Natural killer cell (primary cell): Measurements from ENCODE around the gene TMEFF1. TPM values are rescaled to one million over a fixed set of nuclear protein-coding genes. Genes with fewer than 3 reads are reported as not detected.
"Not testable (repeated sequence)": the region's sequence is repeated elsewhere in the genome, so short reads cannot be mapped to it uniquely, and the experiment has no call there.

ENCODE experiments used
- ATAC-seq, 3 donors: fragments of 150-1000 bp in 2 of 3; fragments of 200-7000 bp in 1 of 3; cut with Tn5 transposase; 1 replicate in 1 of 3; 2 replicates in 2 of 3; pipeline ENCODE4 v1.10.0; 2021; ENCODE audit warnings: mild to moderate bottlenecking in 2 of 3, moderate library complexity in 2 of 3
- DNase-seq, 2 donors: peaks; one replicate each; pipeline versions ENCODE4 v3.0.0 to v3.0.0-alpha.2; 2013 to 2021; ENCODE audit warnings: mixed read lengths in 1 of 2
- H3K27ac ChIP-seq: one replicate; pipeline ENCODE4 v1.5.1; 2013; ENCODE audit warnings: mild to moderate bottlenecking, low read length
- H3K27me3 ChIP-seq: one replicate; pipeline ENCODE4 v1.6.1; 2013; ENCODE audit warnings: low read length; ENCODE audit not compliant: control insufficient read depth, insufficient read depth
- H3K36me3 ChIP-seq: one replicate; pipeline ENCODE4 v1.6.1; 2013; ENCODE audit warnings: low read length; ENCODE audit not compliant: control insufficient read depth, insufficient read depth
- H3K4me1 ChIP-seq: one replicate; pipeline ENCODE4 v1.6.1; 2013; ENCODE audit warnings: low read length; ENCODE audit not compliant: control insufficient read depth, insufficient read depth
- H3K4me3 ChIP-seq: one replicate; pipeline ENCODE4 v1.5.1; 2013; ENCODE audit warnings: low read length
- H3K9me3 ChIP-seq: one replicate; pipeline ENCODE4 v1.6.1; 2013; ENCODE audit warnings: low read length; ENCODE audit not compliant: control insufficient read depth, insufficient read depth
- H3K27ac Mint-ChIP-seq, 2 donors: one replicate each; pipeline ENCODE4 v1.8.0; 2022; ENCODE audit warnings: mild to moderate bottlenecking in 2 of 2, mixed read lengths in 2 of 2, moderate library complexity in 1 of 2
- H3K27me3 Mint-ChIP-seq, 2 donors: one replicate each; pipeline ENCODE4 v1.8.0; 2022; ENCODE audit warnings: low read depth in 2 of 2, mixed read lengths in 2 of 2
- H3K36me3 Mint-ChIP-seq: one replicate; pipeline ENCODE4 v1.8.0; 2022; ENCODE audit warnings: mixed read lengths
- H3K4me1 Mint-ChIP-seq, 2 donors: one replicate each; pipeline ENCODE4 v1.8.0; 2022; ENCODE audit warnings: mixed read lengths in 2 of 2
- H3K4me3 Mint-ChIP-seq: one replicate; pipeline ENCODE4 v1.8.0; 2022; ENCODE audit warnings: mild to moderate bottlenecking, moderate library complexity, mixed read lengths
- H3K9me3 Mint-ChIP-seq, 2 donors: one replicate each; pipeline ENCODE4 v1.8.0; 2022; ENCODE audit warnings: mixed read lengths in 2 of 2
- CTCF ChIP-seq: fragments of 200-600 bp; IDR thresholded peaks from one replicate; pipeline ENCODE4 v1.8.0; 2022; ENCODE audit warnings: antibody characterized with exemption
- WGBS: methylation state at CpG from one replicate; pipeline ENCODE4 v1.1.7; 2013; ENCODE audit warnings: missing lambda C conversion rate; ENCODE audit not compliant: insufficient coverage; 5-methylcytosine and 5-hydroxymethylcytosine counted together
- intact Hi-C: fragments of 100-400 bp; cut with micrococcal nuclease; formaldehyde crosslinking; loops from one replicate; pipeline ENCODE4 v1.14.2; 2022
- total RNA-seq, 4 donors: library from RNA; stranded (reverse); fragments of 120-200 nt in 1 of 4; gene quantifications; one replicate each; pipeline versions ENCODE4 v1.2.3 to v1.2.4, GENCODE V29; 2013 to 2022

Gene TMEFF1
- total RNA-seq, 3 donors from 2014 or later (not counting 1 experiment from before 2014, with no cell fraction given): 0.18 TPM; not detected in 2

GRCh38 chr9:100437860-100438805 lies 34.8 kb upstream of the TMEFF1 start:
- Mint-ChIP-seq H3K27me3 (no peaks in the 10 kb centered on the region), H3K9me3 (no peaks in the 10 kb centered on the region), H3K36me3 (no peaks in the 10 kb centered on the region), H3K4me3 (no peak overlapping the region), H3K27ac (no peak overlapping the region), H3K4me1 (peaks cover 0 to 5% of the 10 kb centered on the region in 2 donors)
- ATAC-seq: peak; percentile 75 to 82 (median 81)
- Histone ChIP-seq H3K27ac (no peak overlapping the region), H3K4me3 (no peak overlapping the region), H3K9me3 (no peaks in the 10 kb centered on the region), H3K36me3 (no peaks in the 10 kb centered on the region), H3K4me1 (no peaks in the 10 kb centered on the region), H3K27me3 (no peaks in the 10 kb centered on the region)
- intact Hi-C loops: no loop called here
- WGBS: no CpG with 5 or more reads among the region's 1 CpG
- peak; percentile 96 for TF ChIP-seq CTCF
- DNase-seq: peak; percentile 33 to 82

- no peaks in the 10 kb centered on the region for H3K36me3 ChIP-seq
- no peaks in the 10 kb centered on the region for H3K27me3 ChIP-seq
- WGBS: 89% methylated on average over 2 of the region's 3 CpGs
- intact Hi-C loops: no loop called here
- no peak overlapping the region for H3K27ac ChIP-seq
- H3K4me3 Mint-ChIP-seq: no peak overlapping the region
- H3K27me3 Mint-ChIP-seq: no peaks in the 10 kb centered on the region
- ATAC-seq (no peak), DNase-seq (no peak)
- H3K9me3 ChIP-seq: no peaks in the 10 kb centered on the region
- H3K4me1 Mint-ChIP-seq: peaks cover 16 to 21% of the 10 kb centered on the region in 2 donors
- H3K4me3 ChIP-seq: no peak overlapping the region
- no peak for TF ChIP-seq CTCF
- H3K9me3 Mint-ChIP-seq: no peaks in the 10 kb centered on the region
- H3K4me1 ChIP-seq: no peaks in the 10 kb centered on the region
- no peak overlapping the region for H3K27ac Mint-ChIP-seq
- H3K36me3 Mint-ChIP-seq: no peaks in the 10 kb centered on the region
Measured at GRCh38 chr9:100440071-100440470, 32.9 kb upstream of the TMEFF1 start.

GRCh38 chr9:100440487-100440886 lies 32.5 kb upstream of the TMEFF1 start:
- H3K27ac Mint-ChIP-seq, H3K36me3 Mint-ChIP-seq: not testable (repeated sequence)

GRCh38 chr9:100441911-100442361 lies 31.0 kb upstream of the TMEFF1 start:
- DNase-seq (no peak), ATAC-seq (no peak)
- Histone ChIP-seq H3K27ac (no peak overlapping the region), H3K4me3 (no peak overlapping the region), H3K27me3 (no peaks in the 10 kb centered on the region), H3K4me1 (no peaks in the 10 kb centered on the region), H3K9me3 (no peaks in the 10 kb centered on the region), H3K36me3 (no peaks in the 10 kb centered on the region)
- intact Hi-C loops: no loop called here
- no peak overlapping the region for H3K4me3 Mint-ChIP-seq
- no peaks in the 10 kb centered on the region for H3K9me3 Mint-ChIP-seq
- no peaks in the 10 kb centered on the region for H3K27me3 Mint-ChIP-seq
- 91% methylated on average over 19 of the region's 19 CpGs for WGBS
- no peak for TF ChIP-seq CTCF
- no peaks in the 10 kb centered on the region for H3K36me3 Mint-ChIP-seq
- H3K27ac Mint-ChIP-seq: no peak overlapping the region
- peaks cover 18 to 22% of the 10 kb centered on the region in 2 donors for H3K4me1 Mint-ChIP-seq

More at GRCh38 chr9:100440487-100440886, 32.5 kb upstream of the TMEFF1 start:
- intact Hi-C loops, H3K4me3 ChIP-seq, H3K4me1 ChIP-seq, ATAC-seq, H3K4me3 Mint-ChIP-seq, H3K36me3 ChIP-seq, H3K27ac ChIP-seq, H3K9me3 ChIP-seq, DNase-seq, H3K9me3 Mint-ChIP-seq, H3K27me3 Mint-ChIP-seq, H3K27me3 ChIP-seq: not testable (repeated sequence)
- 97% methylated on average over 4 of the region's 5 CpGs for WGBS
- H3K4me1 Mint-ChIP-seq: peaks cover 18 to 22% of the 10 kb centered on the region in 2 donors
